Peyer's patch (tissue), 4 donors: ENCODE results near the gene ZIC4.

Experiments
- CTCF ChIP-seq, 6 experiments: fragments of 450-650 bp in 4 of 6; fragments of 200-600 bp in 2 of 6; sonication (generic) in 1 of 6; IDR thresholded peaks; one replicate each; pipeline ENCODE4 v1.5.1; 2017 to 2019; ENCODE audit warnings: antibody characterized with exemption in 6 of 6, mild to moderate bottlenecking in 3 of 6, moderate library complexity in 1 of 6
- POLR2A ChIP-seq, 2 donors: fragments of 450-650 bp; IDR thresholded peaks; one replicate each; pipeline ENCODE4 v1.5.1; 2017; ENCODE audit warnings: antibody characterized with exemption in 2 of 2, mild to moderate bottlenecking in 2 of 2, moderate library complexity in 2 of 2

GRCh38 chr3:147336543-147337278, 69.6 kb downstream of the ZIC4 start:
- TF ChIP-seq POLR2A (IDR thresholded peaks at IDR 0.05) (no peak), CTCF (IDR thresholded peaks at IDR 0.05) (no peak)
